ENCODE measurements around the gene UNC93B1.
"Not testable (repeated sequence)": the region's sequence is repeated elsewhere in the genome, so short reads cannot be mapped to it uniquely, and the experiment has no call there.

The UNC93B1 gene

GRCh38 chr11:67982255-67982857 lies 21.5 kb downstream of the UNC93B1 start:
- not testable (repeated sequence) for DNase-seq

DNA sequence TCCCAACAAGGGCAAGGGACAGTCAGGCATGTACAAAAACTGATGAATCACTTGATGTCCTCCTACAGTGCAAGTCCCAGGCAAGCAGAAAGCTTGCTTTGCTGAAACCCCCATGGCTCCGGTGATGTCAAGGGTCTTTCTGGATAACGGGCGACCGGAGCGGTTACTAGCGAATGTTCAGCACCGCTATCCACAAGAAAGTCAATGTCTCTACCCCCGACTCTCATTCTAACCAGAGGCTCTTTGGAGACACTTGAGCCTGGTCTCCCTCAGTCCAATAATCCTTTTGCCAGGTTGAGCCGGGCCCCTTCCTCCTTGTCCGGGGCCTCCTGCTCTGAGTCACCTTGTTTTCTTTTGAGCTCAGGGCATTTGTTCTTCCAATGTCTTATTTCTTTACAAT lies 22.7 kb downstream of the UNC93B1 start:
- DNase-seq: not testable (repeated sequence)

GRCh38 chr11:67978766-67979418 lies 25.0 kb downstream of the UNC93B1 start:
- DNase-seq: not testable (repeated sequence)

GRCh38 chr11:67974746-67975145 lies 29.2 kb downstream of the UNC93B1 start:
- DNase-seq: not testable (repeated sequence)

DNA sequence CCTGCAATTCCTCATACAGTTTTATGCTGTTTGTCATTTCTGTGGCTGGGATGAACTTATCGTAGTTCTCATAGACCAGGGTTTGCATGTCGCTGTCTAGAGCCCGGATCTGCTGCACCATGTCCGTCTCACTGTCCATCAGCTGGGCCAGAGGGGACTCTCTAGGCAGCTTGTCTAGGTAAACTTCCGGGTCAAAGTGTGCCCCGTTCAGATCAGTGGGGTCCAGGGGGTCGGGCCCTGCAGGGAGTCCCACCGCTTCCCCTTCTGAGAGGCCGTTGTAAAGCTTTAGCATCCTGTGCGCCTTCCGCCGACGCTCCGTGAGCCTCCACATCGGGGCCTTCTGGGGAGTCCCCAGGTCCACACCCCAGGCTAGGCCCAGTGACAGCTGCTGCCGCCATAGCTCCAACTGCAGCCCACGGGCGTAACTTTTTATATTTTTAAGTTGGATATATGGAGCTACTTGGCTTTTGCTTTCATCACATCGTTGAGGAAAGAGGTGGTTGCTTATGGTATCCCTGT lies 38.0 kb downstream of the UNC93B1 start:
- DNase-seq: not testable (repeated sequence)

- not testable (repeated sequence) for DNase-seq
These were observed 39.2 kb downstream of the UNC93B1 start for GRCh38 chr11:67964746-67965145.

- not testable (repeated sequence) for DNase-seq
These were observed 40.0 kb downstream of the UNC93B1 start for GRCh38 chr11:67963879-67964278.

- DNase-seq: not testable (repeated sequence)
These were observed 40.7 kb downstream of the UNC93B1 start for GRCh38 chr11:67963217-67963616.

GRCh38 chr11:67956236-67956635 lies 47.7 kb downstream of the UNC93B1 start:
- not testable (repeated sequence) for DNase-seq

GRCh38 chr11:67955461-67956007 lies 48.4 kb downstream of the UNC93B1 start:
- peak; percentile 79 for DNase-seq

DNA sequence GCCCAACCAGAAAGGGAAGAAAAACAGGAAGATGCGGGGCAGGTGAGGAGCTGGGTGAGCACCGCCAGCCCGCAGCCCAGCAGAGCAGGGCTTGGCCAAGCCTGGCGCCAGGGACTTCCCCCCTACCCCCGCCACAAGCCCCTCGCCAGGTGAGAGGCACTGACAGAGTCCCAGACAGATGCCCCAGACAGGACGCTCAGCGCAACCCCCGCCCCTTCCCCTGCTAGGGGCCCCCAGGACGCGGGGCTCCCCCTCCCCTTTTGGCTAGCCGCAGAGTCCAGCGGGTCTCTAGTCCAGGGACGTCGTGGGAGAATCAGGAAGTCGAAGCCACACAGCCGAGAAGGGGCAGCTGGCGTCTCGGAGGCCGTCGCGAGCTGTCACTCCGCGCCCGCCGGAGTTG lies 48.9 kb downstream of the UNC93B1 start:
- DNase-seq: peak; percentile 17

GRCh38 chr11:67954251-67954650 lies 49.6 kb downstream of the UNC93B1 start:
- DNase-seq: not testable (repeated sequence)

GRCh38 chr11:67950705-67951104 lies 53.2 kb downstream of the UNC93B1 start:
- not testable (repeated sequence) for DNase-seq

DNA sequence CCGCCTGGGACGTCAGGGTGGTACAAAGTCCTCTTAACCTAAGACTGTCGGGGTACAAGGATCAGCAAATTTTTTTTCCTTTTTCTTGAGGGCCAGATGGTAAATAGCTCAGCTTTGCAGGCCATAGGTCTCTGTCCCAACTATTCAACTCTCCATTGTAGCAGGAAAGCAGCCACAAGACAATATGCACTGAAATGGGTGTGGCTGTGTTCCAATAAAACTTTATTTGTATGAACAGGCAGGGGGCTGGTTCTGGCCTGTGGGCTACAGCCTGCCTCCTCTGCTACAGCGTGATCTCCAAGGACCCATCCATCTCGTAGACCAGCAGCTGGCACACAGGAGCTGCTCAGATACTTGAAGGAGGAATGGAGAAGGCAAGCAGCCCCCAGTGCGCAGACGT lies 56.1 kb downstream of the UNC93B1 start:
- DNase-seq: not testable (repeated sequence)

GRCh38 chr11:67946403-67946802 lies 57.5 kb downstream of the UNC93B1 start:
- not testable (repeated sequence) for DNase-seq

DNA sequence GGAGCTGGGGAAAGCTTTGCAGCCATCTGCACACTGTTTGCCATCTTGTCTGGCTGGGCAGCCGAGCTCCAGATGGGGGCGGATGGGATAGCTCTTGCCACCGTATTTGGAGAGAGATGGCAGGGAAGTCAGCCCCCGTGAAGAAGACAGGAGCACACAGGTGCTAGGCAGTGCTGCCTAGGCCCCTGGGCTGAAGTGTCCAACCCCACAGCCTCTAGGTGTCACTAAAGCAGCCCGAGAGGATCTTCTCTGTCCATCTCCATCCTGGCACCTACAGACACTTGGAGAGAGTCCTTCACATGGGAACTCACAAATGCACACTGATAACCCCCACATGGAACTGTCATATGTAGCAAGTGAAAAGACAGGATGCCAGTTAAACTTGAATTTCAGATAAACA lies 60.5 kb downstream of the UNC93B1 start:
- not testable (repeated sequence) for DNase-seq
